HG03064 (cell line): Measurements from ENCODE around the gene UBE2E1.
"Not testable (repeated sequence)": the region's sequence is repeated elsewhere in the genome, so short reads cannot be mapped to it uniquely, and the experiment has no call there.

ENCODE experiments used
- ATAC-seq: cut with Tn5 transposase; IDR thresholded peaks from one replicate; pipeline ENCODE4 v1.9.1; 2021; ENCODE audit warnings: low read depth; ENCODE audit not compliant: unreplicated experiment

Gene UBE2E1

DNA sequence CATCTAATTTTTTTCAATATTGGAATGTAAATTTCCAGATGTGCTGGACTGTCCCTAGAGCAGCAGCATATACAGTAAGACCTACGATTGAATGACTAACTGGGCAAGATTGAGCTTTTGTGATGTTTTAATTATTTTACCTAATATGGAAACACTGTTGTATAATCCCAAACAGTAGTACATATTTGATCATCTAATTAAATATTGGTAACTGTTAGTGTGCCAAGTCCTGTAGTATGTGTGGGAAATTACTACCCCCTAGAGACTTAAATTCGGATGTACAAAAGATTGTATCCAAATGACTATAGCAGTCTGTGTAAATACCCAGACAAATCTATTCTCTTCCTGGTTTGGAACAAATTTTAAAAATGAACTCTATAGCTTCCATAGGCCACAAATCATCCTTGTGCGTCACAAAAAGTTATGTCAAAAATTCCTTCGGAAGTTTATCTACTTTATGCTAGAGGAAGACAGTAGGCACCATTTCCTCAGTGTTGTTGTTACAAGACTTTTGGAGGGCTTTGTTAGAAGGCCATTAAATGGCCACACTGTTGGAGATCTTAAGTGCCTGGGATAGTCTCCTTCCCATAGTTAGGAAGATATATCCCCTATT lies 69.5 kb downstream of the UBE2E1 start:
- ATAC-seq: no peak

DNA sequence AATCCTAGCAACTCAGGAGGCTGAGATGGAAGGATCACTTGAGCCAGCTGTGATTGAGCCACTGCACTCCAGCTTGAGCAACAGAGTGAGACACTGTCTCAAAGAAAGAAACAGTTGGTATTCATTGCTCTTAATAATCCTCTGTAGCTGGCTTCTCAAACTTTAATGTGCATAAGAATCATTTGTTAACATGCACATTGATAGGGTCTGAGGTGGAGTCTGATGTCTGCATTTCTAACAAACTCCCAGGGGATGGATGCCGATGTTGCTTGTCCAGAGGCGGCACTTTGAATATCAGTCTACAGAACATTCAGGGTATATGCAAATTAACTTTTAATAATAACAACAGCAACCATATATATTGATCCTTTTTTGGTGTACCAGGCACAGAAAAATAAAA lies 71.2 kb downstream of the UBE2E1 start:
- ATAC-seq: no peak

DNA sequence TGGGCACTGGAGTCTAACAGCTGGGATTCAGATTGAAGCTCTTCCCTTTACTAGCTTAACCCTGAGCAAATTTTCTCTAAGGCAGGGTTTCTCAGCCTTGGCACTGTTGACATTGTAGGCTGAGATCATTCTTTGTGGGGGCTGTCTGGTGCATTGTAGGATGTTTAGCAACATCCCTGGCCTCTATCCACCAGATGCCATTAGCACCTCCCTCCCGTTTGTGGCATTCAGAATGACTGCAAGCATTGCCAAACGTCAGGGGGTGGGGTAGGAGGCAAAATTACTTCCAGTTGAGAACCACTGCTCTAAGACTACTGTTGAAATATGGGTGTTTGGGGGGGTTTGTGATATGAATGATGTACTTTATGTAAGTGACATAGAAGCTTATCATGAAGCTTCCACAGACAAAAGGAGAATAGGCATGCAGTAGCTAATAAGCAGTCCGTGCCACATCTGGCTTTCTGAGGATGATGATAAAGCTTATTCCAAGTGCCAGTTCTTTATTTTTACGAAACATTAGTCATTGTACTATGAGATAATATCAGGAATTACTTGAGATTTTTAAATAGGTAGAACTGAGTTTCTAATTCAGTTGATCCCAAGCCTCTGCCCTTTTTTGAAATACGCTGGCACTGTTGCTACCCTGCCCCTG lies 71.7 kb downstream of the UBE2E1 start:
- no peak for ATAC-seq

DNA sequence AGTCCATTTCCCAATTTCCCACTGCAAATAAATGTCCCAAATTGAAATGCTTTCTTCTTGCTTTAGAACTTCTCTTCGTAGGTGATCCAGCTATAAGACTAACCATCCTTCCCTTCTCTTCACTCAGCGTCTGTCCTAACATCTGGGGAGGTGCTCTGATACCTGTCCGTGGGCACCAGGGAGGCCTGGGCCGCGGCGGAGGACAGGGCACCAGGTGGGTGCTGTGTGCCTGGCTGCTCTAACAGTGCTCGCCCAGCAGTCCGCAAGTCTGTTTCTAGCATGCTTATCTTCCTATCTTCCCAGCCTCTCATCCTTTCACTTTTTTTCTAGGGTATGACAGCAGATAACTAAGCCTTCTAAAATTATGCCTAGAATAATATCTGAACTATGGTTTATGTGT lies 73.7 kb downstream of the UBE2E1 start:
- no peak for ATAC-seq

GRCh38 chr3:23880703-23881339 lies 75.1 kb downstream of the UBE2E1 start:
- ATAC-seq: no peak

- ATAC-seq: not testable (repeated sequence)
Observed at GRCh38 chr3:23881993-23882392, 76.2 kb downstream of the UBE2E1 start.

- ATAC-seq: no peak
Observed at GRCh38 chr3:23882487-23882918, 76.7 kb downstream of the UBE2E1 start.

- ATAC-seq: no peak
Observed at GRCh38 chr3:23884481-23884880, 78.7 kb downstream of the UBE2E1 start.

- no peak for ATAC-seq
Observed at GRCh38 chr3:23885210-23885609, 79.5 kb downstream of the UBE2E1 start.

DNA sequence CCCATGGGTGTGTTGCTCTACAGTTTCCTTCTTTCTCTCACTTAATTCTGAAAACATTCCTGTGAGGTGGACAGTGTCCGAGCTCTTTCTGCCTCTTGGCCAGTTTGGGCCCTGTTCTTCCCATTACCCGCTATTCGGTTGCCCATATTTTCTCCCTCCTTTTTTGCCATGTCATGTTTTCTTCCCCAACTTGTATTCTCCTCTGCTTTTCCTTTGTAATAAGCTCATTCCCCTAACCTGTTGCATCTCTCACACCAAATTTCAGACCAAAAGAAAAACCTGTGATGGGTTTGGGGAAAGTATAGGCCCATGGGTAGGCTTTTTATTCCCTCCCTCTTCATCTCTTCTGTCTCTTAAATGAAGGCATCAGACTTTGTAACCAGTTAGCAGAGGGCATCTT lies 80.6 kb downstream of the UBE2E1 start:
- ATAC-seq: no peak

GRCh38 chr3:23888617-23889228 lies 83.0 kb downstream of the UBE2E1 start:
- no peak for ATAC-seq

DNA sequence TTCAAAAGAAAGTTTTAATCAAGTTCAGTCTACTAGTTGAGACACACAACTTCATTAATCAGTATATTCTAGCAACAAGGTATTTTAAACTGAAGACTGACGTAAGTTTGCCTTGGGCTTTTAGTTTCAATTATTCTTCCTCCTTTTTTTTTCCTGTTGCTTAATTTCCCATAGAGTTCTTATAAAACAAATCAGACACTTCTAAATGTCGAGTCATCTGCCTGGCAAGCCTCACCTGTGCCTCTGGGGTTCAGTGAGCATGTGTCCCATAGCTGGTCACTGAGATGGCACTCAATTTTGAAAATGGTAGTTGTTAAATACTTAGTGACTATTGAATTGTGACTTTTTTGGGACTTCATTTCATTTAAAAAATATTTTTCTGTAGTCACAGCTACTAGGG lies 83.6 kb downstream of the UBE2E1 start:
- ATAC-seq: no peak

- ATAC-seq: no peak
Observed at GRCh38 chr3:23889950-23890349, 84.2 kb downstream of the UBE2E1 start.

GRCh38 chr3:23894254-23895061 lies 88.7 kb downstream of the UBE2E1 start:
- no peak for ATAC-seq

GRCh38 chr3:23895181-23895580 lies 89.4 kb downstream of the UBE2E1 start:
- no peak for ATAC-seq

- ATAC-seq: no peak
Observed at GRCh38 chr3:23900744-23901143, 95.0 kb downstream of the UBE2E1 start.

DNA sequence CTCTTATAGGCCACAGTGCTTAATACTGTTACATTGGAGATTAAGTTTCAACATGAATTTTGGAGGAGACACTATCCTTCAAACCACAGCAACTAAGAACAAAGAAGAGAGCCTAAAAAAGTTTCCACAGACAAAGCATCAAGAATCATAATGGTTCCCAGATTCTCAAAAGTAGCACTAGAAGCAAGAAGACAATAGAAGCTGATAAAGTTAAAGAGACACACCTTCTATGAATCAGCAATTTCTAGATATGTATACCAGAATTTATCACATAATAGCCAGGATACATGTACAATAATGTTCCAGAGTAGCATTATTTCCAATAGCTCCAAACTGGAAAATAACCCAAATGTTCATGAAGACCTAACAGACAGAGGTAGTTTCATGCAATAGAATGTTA lies 98.8 kb downstream of the UBE2E1 start:
- no peak for ATAC-seq

GRCh38 chr3:23909341-23909740 lies 103.6 kb downstream of the UBE2E1 start:
- no peak for ATAC-seq

- no peak for ATAC-seq
Observed at GRCh38 chr3:23911397-23911796, 105.6 kb downstream of the UBE2E1 start.

- ATAC-seq: not testable (repeated sequence)
Observed at GRCh38 chr3:23912335-23912734, 106.6 kb downstream of the UBE2E1 start.

- ATAC-seq: no peak
Observed at GRCh38 chr3:23913182-23913581, 107.4 kb downstream of the UBE2E1 start.
